ENCODE data around the gene FAAP20. TPM values are rescaled to one million over a fixed set of nuclear protein-coding genes. Genes with fewer than 3 reads are reported as not detected.

Gene FAAP20
- total RNA-seq, 1 experiment from 2014 or later = 133 TPM

GRCh38 chr1:2229911-2230731 lies 35.5 kb upstream of the FAAP20 start:
- no peaks in the 10 kb centered on the region for H3K27me3 Mint-ChIP-seq (ENCODE audit: low read depth)
- no peak for ATAC-seq
- DNase-seq (ENCODE audit: low spot score) = no peak
- H3K9me3 Mint-ChIP-seq = no peaks in the 10 kb centered on the region
- H3K27ac Mint-ChIP-seq = peak overlapping the region; percentile 72; the same call in 1 of the 2 replicates
- ChIA-PET POLR2A (interaction anchor here (1.0 to 1.8 kb wide), 3 partner anchors 26 to 31 kb away, joined by 3 to 6 read pairs (median 3); no protein-coding TSS in a partner anchor), CTCF (interaction anchor here (1.0 to 5.1 kb wide), 6 partner anchors 31 to 152 kb away, joined by 5 to 28 read pairs (median 8); partner anchors contain the start of gene FAAP20)
- H3K36me3 Mint-ChIP-seq = no peaks in the 10 kb centered on the region
- H3K4me1 Mint-ChIP-seq = peaks cover 43% of the 10 kb centered on the region
- H3K4me3 Mint-ChIP-seq = peak overlapping the region; percentile 96
- TF ChIP-seq EMX1 (CRISPR knock-in tag; IDR thresholded peaks at IDR 0.05) (no peak), FOXK1 (CRISPR knock-in tag; IDR thresholded peaks at IDR 0.05) (no peak), CTCF (IDR thresholded peaks at IDR 0.05) (no peak), E2F5 (CRISPR knock-in tag; IDR thresholded peaks at IDR 0.05) (0 out of 2 replicates have a peak, but pooled peaks have one; percentile 7), MAX (CRISPR knock-in tag; IDR thresholded peaks at IDR 0.05) (no peak), JUN (CRISPR knock-in tag; IDR thresholded peaks at IDR 0.05) (no peak)

GRCh38 chr1:2229037-2229864 lies 34.7 kb upstream of the FAAP20 start:
- H3K27me3 Mint-ChIP-seq (ENCODE audit: low read depth) = no peaks in the 10 kb centered on the region
- ChIA-PET POLR2A (interaction anchor here (0.8 to 1.8 kb wide), 8 partner anchors 19 to 84 kb away, joined by 3 to 7 read pairs (median 4); partner anchors contain the start of gene FAAP20), CTCF (interaction anchor here (0.9 to 5.1 kb wide), 5 partner anchors 30 to 153 kb away, joined by 4 to 28 read pairs (median 5); partner anchors contain the start of gene FAAP20)
- DNase-seq (ENCODE audit: low spot score) (peak; percentile 50), ATAC-seq (no peak)
- H3K36me3 Mint-ChIP-seq = no peaks in the 10 kb centered on the region
- H3K4me1 Mint-ChIP-seq = peaks cover 39% of the 10 kb centered on the region
- peak overlapping the region; percentile 93 for H3K27ac Mint-ChIP-seq
- H3K4me3 Mint-ChIP-seq = peak overlapping the region; percentile 96
- H3K9me3 Mint-ChIP-seq = no peaks in the 10 kb centered on the region
- TF ChIP-seq ATF2 (CRISPR knock-in tag; IDR thresholded peaks at IDR 0.05; ENCODE audit: borderline replicate concordance, low read depth) = no peak
- TF ChIP-seq ZNF532 (CRISPR knock-in tag; IDR thresholded peaks at IDR 0.05; ENCODE audit: borderline replicate concordance) = no peak
- no peak for TF ChIP-seq NR1H2 (CRISPR knock-in tag; IDR thresholded peaks at IDR 0.05)
- TF ChIP-seq RELA (CRISPR knock-in tag; IDR thresholded peaks at IDR 0.05; ENCODE audit: borderline replicate concordance) = 0 out of 2 replicates have a peak, but pooled peaks have one; percentile 47
- TF ChIP-seq CBFB (CRISPR knock-in tag; IDR thresholded peaks at IDR 0.05; ENCODE audit: low read depth) = no peak
- TF ChIP-seq SOX15 (CRISPR knock-in tag; IDR thresholded peaks at IDR 0.05) = no peak
- no peak for TF ChIP-seq ATF6 (CRISPR knock-in tag; IDR thresholded peaks at IDR 0.05)
- TF ChIP-seq NFE2L1 (CRISPR knock-in tag; IDR thresholded peaks at IDR 0.05) = no peak
- no peak for TF ChIP-seq HMGA2 (CRISPR knock-in tag; IDR thresholded peaks at IDR 0.05)
- no peak; the same call in 1 of the 2 replicates for TF ChIP-seq ARID4B (CRISPR knock-in tag; IDR thresholded peaks at IDR 0.05; ENCODE audit: borderline replicate concordance)

All from WTC11 (cell line).